Kidney tubule cell (primary cell): ENCODE results near the gene PIP5K1C.
A peak's percentile ranks its signal among the peaks of the same experiment; 100 is the strongest.

ENCODE experiments used
- DNase-seq: peaks from one replicate; pipeline ENCODE4 v3.0.0-alpha.2; 2018; ENCODE audit warnings: low spot score

Gene PIP5K1C

GRCh38 chr19:3693025-3693925 is 7.0 kb downstream of the PIP5K1C start:
- DNase-seq = no peak

- no peak for DNase-seq
These were observed 7.9 kb downstream of the PIP5K1C start for GRCh38 chr19:3692141-3693024.

- no peak for DNase-seq
These were observed 8.5 kb downstream of the PIP5K1C start for GRCh38 chr19:3691726-3692125.

GRCh38 chr19:3691372-3691716 is 8.9 kb downstream of the PIP5K1C start:
- DNase-seq = no peak

- no peak for DNase-seq
These were observed 9.5 kb downstream of the PIP5K1C start for GRCh38 chr19:3690551-3691371.

- DNase-seq = peak; percentile 10
These were observed 12.2 kb downstream of the PIP5K1C start for GRCh38 chr19:3687774-3688706.

GRCh38 chr19:3687393-3687773 is 12.9 kb downstream of the PIP5K1C start:
- no peak for DNase-seq

GRCh38 chr19:3684817-3685410 is 15.4 kb downstream of the PIP5K1C start:
- no peak for DNase-seq

GRCh38 chr19:3684054-3684816 is 16.0 kb downstream of the PIP5K1C start:
- DNase-seq = peak; percentile 23

GRCh38 chr19:3683405-3684053 is 16.7 kb downstream of the PIP5K1C start:
- DNase-seq = no peak

GRCh38 chr19:3682741-3683404 is 17.4 kb downstream of the PIP5K1C start:
- DNase-seq = no peak

GRCh38 chr19:3682286-3682685 is 18.0 kb downstream of the PIP5K1C start:
- no peak for DNase-seq

GRCh38 chr19:3680939-3681338 is 19.3 kb downstream of the PIP5K1C start:
- no peak for DNase-seq

GRCh38 chr19:3679581-3679980 is 20.7 kb downstream of the PIP5K1C start:
- DNase-seq = no peak

GRCh38 chr19:3679138-3679537 is 21.1 kb downstream of the PIP5K1C start:
- no peak for DNase-seq

- DNase-seq = no peak
These were observed 22.1 kb downstream of the PIP5K1C start for GRCh38 chr19:3678188-3678587.

GRCh38 chr19:3674784-3675543 is 25.3 kb downstream of the PIP5K1C start:
- DNase-seq = no peak
